Thoracic aorta (tissue), 2 donors: ENCODE results near the gene CACNA2D3. TPM values are rescaled to one million over a fixed set of nuclear protein-coding genes. Genes with fewer than 3 reads are reported as not detected.

Source experiments
- ATAC-seq: fragments of 150-250 bp; one replicate; pipeline ENCODE4 v1.8.0; 2017; ENCODE audit warnings: low read depth; ENCODE audit not compliant: insufficient number of reproducible peaks, low FRiP score
- DNase-seq: peaks from one replicate; pipeline ENCODE4 v3.0.0-alpha.2; 2020; ENCODE audit warnings: low spot score
- H3K27ac ChIP-seq, 2 donors: fragments of 200-600 bp; sonication (generic); 1 replicate in 1 of 2; 2 replicates in 1 of 2; pipeline ENCODE4 v1.5.1; 2016; ENCODE audit warnings: mild to moderate bottlenecking in 2 of 2, moderate library complexity in 2 of 2
- H3K27me3 ChIP-seq: fragments of 200-600 bp; sonication (generic); replicated peaks from 2 replicates; pipeline ENCODE4 v1.6.0; 2016; ENCODE audit warnings: mild to moderate bottlenecking; ENCODE audit not compliant: insufficient read depth
- H3K36me3 ChIP-seq: fragments of 200-600 bp; sonication (generic); one replicate; pipeline ENCODE4 v1.5.1; 2016
- H3K4me1 ChIP-seq, 2 donors: fragments of 200-600 bp; sonication (generic); 1 replicate in 1 of 2; 2 replicates in 1 of 2; pipeline versions ENCODE4 v1.5.1 to v1.6.0; 2016; ENCODE audit warnings: low read depth in 2 of 2, mild to moderate bottlenecking in 1 of 2; ENCODE audit not compliant: control insufficient read depth in 1 of 2
- H3K4me3 ChIP-seq: fragments of 200-600 bp; sonication (generic); 2 replicates; pipeline ENCODE4 v1.5.1; 2016; ENCODE audit warnings: mild to moderate bottlenecking
- H3K9me3 ChIP-seq: fragments of 200-600 bp; sonication (generic); 2 replicates; pipeline ENCODE4 v1.5.1; 2016
- total RNA-seq, 2 donors: library from RNA; depleted of rRNA; stranded (reverse); fragments of >200 nt; gene quantifications; one replicate each; pipeline versions ENCODE4 v1.1.0 to v1.2.3, GENCODE V29; 2016
- TF ChIP-seq, protein P1 (sequence below): fragments of 200-600 bp; sonication (generic); IDR thresholded peaks from one replicate; pipeline ENCODE4 v1.5.1; 2019; ENCODE audit warnings: antibody characterized with exemption

The CACNA2D3 gene
- total RNA-seq, 2 donors from 2014 or later: 3.2 to 4.0 TPM

DNA sequence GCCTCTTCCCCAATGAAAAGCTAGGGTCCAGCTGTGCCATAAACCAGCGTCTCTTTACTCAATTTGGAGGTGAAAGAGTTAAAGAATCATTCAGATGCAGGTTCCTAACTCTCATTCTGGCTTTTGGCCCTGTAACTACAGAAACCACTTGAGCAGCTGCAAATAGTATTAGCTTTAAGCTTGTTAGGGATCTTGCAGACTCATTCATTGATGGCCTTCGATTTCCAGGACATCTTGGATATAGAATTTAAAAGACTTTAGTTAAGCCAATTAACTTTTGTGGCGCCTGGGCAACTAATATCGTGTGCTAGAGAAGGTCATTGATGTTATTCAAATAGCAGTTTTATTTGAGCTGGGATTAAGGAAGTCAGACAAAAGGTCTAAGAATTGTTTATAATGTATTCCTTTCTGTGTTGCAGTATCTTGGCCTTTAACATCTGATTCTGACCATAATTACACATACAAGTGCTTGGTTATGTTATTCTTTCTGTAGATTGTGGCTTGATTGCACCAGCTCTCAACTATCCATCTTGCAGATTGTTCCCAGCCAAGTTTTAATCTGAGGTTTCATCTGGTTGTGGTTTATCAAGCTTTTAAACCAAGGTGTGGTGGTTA, 185.3 kb downstream of the CACNA2D3 start:
- Histone ChIP-seq H3K9me3 (no peaks in the 10 kb centered on the region), H3K36me3 (no peaks in the 10 kb centered on the region), H3K27me3 (no peaks in the 10 kb centered on the region), H3K27ac (no peak overlapping the region), H3K4me3 (no peak overlapping the region), H3K4me1 (peaks cover 6 to 12% of the 10 kb centered on the region in 2 donors)
- ATAC-seq (no peak), DNase-seq (no peak)
- TF ChIP-seq, protein P1, sequence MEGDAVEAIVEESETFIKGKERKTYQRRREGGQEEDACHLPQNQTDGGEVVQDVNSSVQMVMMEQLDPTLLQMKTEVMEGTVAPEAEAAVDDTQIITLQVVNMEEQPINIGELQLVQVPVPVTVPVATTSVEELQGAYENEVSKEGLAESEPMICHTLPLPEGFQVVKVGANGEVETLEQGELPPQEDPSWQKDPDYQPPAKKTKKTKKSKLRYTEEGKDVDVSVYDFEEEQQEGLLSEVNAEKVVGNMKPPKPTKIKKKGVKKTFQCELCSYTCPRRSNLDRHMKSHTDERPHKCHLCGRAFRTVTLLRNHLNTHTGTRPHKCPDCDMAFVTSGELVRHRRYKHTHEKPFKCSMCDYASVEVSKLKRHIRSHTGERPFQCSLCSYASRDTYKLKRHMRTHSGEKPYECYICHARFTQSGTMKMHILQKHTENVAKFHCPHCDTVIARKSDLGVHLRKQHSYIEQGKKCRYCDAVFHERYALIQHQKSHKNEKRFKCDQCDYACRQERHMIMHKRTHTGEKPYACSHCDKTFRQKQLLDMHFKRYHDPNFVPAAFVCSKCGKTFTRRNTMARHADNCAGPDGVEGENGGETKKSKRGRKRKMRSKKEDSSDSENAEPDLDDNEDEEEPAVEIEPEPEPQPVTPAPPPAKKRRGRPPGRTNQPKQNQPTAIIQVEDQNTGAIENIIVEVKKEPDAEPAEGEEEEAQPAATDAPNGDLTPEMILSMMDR: no peak

DNA sequence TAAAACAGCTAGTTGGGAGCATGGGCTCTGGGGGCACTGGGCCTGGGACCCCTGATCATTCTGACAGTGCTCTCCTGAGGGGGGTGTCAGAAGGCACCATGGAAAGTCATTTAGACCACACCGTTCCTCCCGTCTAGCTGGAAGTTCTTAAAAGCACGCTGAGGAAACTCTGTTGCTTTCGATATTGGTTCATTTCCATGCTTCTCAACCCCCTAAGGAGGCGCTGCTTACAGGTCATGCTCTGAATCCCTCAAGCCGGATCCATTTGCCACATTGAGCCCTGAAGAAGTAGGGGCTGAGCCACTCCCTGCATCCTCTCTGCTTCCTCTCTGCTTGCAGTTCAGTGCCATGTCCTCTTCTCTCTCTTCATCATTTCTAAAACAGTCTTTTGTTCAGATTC, 187.2 kb downstream of the CACNA2D3 start:
- Histone ChIP-seq H3K9me3 (no peaks in the 10 kb centered on the region), H3K4me1 (peaks cover 0 to 4% of the 10 kb centered on the region in 2 donors), H3K36me3 (no peaks in the 10 kb centered on the region), H3K4me3 (no peak overlapping the region), H3K27me3 (no peaks in the 10 kb centered on the region), H3K27ac (no peak overlapping the region)
- ATAC-seq (no peak), DNase-seq (no peak)
- TF ChIP-seq, protein P1: no peak

DNA sequence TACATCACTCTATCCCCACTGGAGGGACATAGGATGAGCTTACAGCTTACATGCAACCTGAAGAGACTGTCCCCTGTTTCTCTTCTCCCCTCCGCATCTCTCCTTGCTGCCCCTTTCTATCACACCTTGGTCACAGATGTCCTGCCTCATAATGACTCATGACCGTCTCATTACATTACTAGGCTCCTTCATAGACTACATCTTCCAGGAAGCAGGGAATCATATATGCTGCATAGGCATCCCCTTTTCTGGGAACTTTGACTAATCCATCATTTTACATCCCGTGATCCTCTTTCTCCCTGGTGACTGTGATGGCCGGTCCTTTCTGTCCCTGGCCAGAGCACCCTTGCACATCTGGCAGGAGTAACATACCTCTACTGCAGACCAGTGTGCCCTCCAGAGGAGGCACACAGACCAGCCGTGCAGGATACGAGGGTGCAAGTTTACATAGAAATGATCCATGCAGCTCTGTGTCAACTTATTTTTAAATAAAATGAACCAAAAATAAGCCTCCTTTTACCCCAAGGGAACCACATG, 188.9 kb downstream of the CACNA2D3 start:
- ATAC-seq (no peak), DNase-seq (no peak)
- no peaks in the 10 kb centered on the region for H3K9me3 ChIP-seq
- no peaks in the 10 kb centered on the region for H3K4me1 ChIP-seq
- H3K4me3 ChIP-seq: no peak overlapping the region
- TF ChIP-seq, protein P1: no peak
- no peaks in the 10 kb centered on the region for H3K36me3 ChIP-seq
- H3K27ac ChIP-seq: no peak overlapping the region
- H3K27me3 ChIP-seq: no peaks in the 10 kb centered on the region

DNA sequence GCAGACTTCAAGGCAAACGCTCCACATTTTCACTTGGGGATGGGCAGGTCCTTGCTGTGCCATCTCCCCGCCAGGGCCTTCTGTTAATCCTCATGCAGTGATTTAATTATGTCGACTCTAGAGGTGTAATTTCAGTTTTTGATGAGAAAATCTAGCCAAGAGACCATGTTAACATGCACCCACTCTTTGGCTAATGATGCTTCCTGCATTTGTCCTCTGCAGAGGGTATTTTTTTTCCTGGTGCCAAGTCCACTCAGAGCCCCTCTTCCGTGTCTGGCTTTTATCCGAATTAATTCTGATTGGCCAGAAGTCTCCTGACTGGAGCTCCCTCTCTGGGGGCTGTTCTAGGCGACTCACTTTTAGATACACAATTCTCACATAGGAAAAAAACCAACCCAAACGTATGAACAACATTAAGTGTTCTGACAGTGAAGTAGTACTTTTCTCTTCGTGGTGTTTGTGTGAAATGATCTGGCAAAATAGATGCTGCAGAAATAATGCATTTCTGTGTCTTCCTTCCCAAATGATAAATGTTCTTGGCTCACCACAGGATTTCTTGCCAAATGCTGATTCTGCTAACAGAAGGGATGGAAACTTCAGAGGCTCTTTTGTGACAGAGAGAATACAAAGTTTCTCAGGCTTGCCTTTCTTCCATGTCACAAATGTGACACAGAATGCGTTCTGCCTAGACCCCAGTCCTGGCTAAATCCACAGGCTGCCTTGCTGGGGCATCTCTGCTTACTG, 190.0 kb downstream of the CACNA2D3 start:
- TF ChIP-seq, protein P1: no peak
- no peak for ATAC-seq

DNA sequence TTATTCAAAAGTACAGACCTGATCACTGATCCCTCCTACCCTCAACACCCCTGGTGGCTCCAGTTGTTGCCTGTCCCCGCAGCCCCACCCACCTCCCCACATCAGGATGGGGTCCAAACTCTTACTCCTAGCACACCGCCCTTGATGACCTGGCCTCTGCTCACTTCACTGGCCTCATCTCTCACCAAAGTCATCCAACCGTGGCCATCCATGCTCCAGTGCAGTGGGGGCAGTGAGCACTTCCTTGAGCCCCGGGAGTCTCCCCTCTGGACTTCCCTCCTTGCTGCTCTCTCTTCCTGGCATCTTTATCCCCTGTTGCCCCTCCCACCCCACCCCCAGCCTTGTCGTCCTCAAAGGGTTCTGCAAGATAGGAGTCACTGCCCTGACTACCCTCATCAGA, 191.1 kb downstream of the CACNA2D3 start:
- no peak for ATAC-seq
- Histone ChIP-seq H3K4me1 (no peaks in the 10 kb centered on the region), H3K9me3 (no peaks in the 10 kb centered on the region), H3K27ac (no peak overlapping the region), H3K36me3 (no peaks in the 10 kb centered on the region), H3K4me3 (no peak overlapping the region), H3K27me3 (no peaks in the 10 kb centered on the region)
- TF ChIP-seq, protein P1: no peak
- DNase-seq: no peak

More for the DNA sequence above, 190.0 kb downstream of the CACNA2D3 start:
- H3K4me1 ChIP-seq: no peaks in the 10 kb centered on the region
- H3K36me3 ChIP-seq: no peaks in the 10 kb centered on the region
- H3K4me3 ChIP-seq: no peak overlapping the region
- no peak for DNase-seq
- no peak overlapping the region for H3K27ac ChIP-seq
- H3K27me3 ChIP-seq: no peaks in the 10 kb centered on the region
- no peaks in the 10 kb centered on the region for H3K9me3 ChIP-seq
